ENCODE data around the gene KRT10. TPM values are rescaled to one million over a fixed set of nuclear protein-coding genes. Genes with fewer than 3 reads are reported as not detected.

The KRT10 gene
- total RNA-seq, 1 experiment from 2014 or later: 24.8 TPM

GRCh38 chr17:40818733-40819527 is 3.5 kb downstream of the KRT10 start:
- Histone ChIP-seq H3K4me2 (ENCODE audit: low read length) (peak overlapping the region; percentile 94), H3K9me2 (replicated peaks; ENCODE audit: low read length) (no peaks in the 10 kb centered on the region), H3F3A (ENCODE audit: low read length, unreplicated experiment) (no peaks in the 10 kb centered on the region), H3K4me1 (ENCODE audit: insufficient read depth, low read length) (peaks cover 17% of the 10 kb centered on the region; the same call in 1 of the 2 replicates), H3K4me3 (ENCODE audit: low read length) (peak overlapping the region; percentile 96), H3K27me3 (ENCODE audit: low read length) (no peaks in the 10 kb centered on the region), H3K9me3 (ENCODE audit: low read length) (no peaks in the 10 kb centered on the region), H3K79me2 (ENCODE audit: low read length) (peaks cover 25% of the 10 kb centered on the region), H3K36me3 (ENCODE audit: low read depth, low read length) (no peaks in the 10 kb centered on the region), H4K20me1 (ENCODE audit: low read length) (no peaks in the 10 kb centered on the region), H2AFZ (ENCODE audit: low read length) (peak overlapping the region; percentile 83), H3K27ac (ENCODE audit: low read length) (peak overlapping the region; percentile 71), H3K9ac (ENCODE audit: low read length) (peak overlapping the region; percentile 89)
- DNase-seq (peak; percentile 63), ATAC-seq (peak; percentile 86)
- ChIA-PET POLR2A (ENCODE audit: unreplicated experiment) (interaction anchor here (0.6 to 1.0 kb wide), 4 partner anchors 37 to 349 kb away, joined by 3 to 31 read pairs (median 14); no protein-coding TSS in a partner anchor), CTCF (interaction anchor here (0.7 kb wide), 1 partner anchor 30 kb away, joined by 3 read pairs; no protein-coding TSS in a partner anchor)
- TF ChIP-seq CTCF (conservative IDR thresholded peaks at IDR 0.05; ENCODE audit: low read depth, low read length) (no peak), EZH2 (IDR thresholded peaks at IDR 0.05; ENCODE audit: low read length, unreplicated experiment) (no peak), EZH2phosphoT487 (IDR thresholded peaks at IDR 0.05; ENCODE audit: borderline replicate concordance, low read length) (no peak)
- intact Hi-C loops (cut with micrococcal nuclease): loop anchor here (1.0 kb wide), 1 partner anchor 83 kb away; no protein-coding TSS in a partner anchor
- TSS peak; percentile 92 for BruUV-seq (replicated peaks)

- Histone ChIP-seq H3K4me2 (ENCODE audit: low read length) (peak overlapping the region; percentile 94), H3F3A (ENCODE audit: low read length, unreplicated experiment) (peaks cover 6% of the 10 kb centered on the region), H3K9me2 (replicated peaks; ENCODE audit: low read length) (no peaks in the 10 kb centered on the region), H3K27me3 (ENCODE audit: low read length) (no peaks in the 10 kb centered on the region), H3K4me3 (ENCODE audit: low read length) (peak overlapping the region; percentile 96), H3K9ac (ENCODE audit: low read length) (peak overlapping the region; percentile 89), H3K4me1 (ENCODE audit: insufficient read depth, low read length) (peaks cover 22% of the 10 kb centered on the region), H3K36me3 (ENCODE audit: low read depth, low read length) (no peaks in the 10 kb centered on the region), H3K27ac (ENCODE audit: low read length) (peak overlapping the region; percentile 71), H3K9me3 (ENCODE audit: low read length) (no peaks in the 10 kb centered on the region), H3K79me2 (ENCODE audit: low read length) (peaks cover 25% of the 10 kb centered on the region), H2AFZ (ENCODE audit: low read length) (peak overlapping the region; percentile 58; the same call in 1 of the 2 replicates), H4K20me1 (ENCODE audit: low read length) (no peaks in the 10 kb centered on the region)
- BruUV-seq (replicated peaks): TSS peak; percentile 93
- DNase-seq (no peak), ATAC-seq (no peak)
- intact Hi-C loops (cut with micrococcal nuclease): loop anchor here (1.0 kb wide), 1 partner anchor 84 kb away; no protein-coding TSS in a partner anchor
- TF ChIP-seq CTCF (conservative IDR thresholded peaks at IDR 0.05; ENCODE audit: low read depth, low read length): no peak
- no peak for TF ChIP-seq EZH2 (IDR thresholded peaks at IDR 0.05; ENCODE audit: low read length, unreplicated experiment)
- no peak for TF ChIP-seq EZH2phosphoT487 (IDR thresholded peaks at IDR 0.05; ENCODE audit: borderline replicate concordance, low read length)
- CTCF ChIA-PET: no interaction called here
- POLR2A ChIA-PET (ENCODE audit: unreplicated experiment): interaction anchor here (0.8 to 1.0 kb wide), 2 partner anchors 38 to 84 kb away, joined by 20 to 31 read pairs; no protein-coding TSS in a partner anchor
Measured at GRCh38 chr17:40818343-40818732, 4.1 kb downstream of the KRT10 start.
